GM12878 (cell line): ENCODE measurements around the gene TNK2. TPM values are rescaled to one million over a fixed set of nuclear protein-coding genes. Genes with fewer than 3 reads are reported as not detected.

ENCODE experiments used
- ATAC-seq: fragments of 200-7000 bp; cut with Tn5 transposase; 3 replicates; pipeline ENCODE4 v1.9.1; 2020; ENCODE audit warnings: mild to moderate bottlenecking, moderate library complexity
- BruUV-seq: library from RNA; stranded (reverse); fragments of 400-500 nt; replicated peaks from 2 replicates; lab custom pipeline; 2021; lab: Mats Ljungman, UMichigan
- CTCF ChIA-PET: fragments of 300-600 bp; sonication (Branson Sonifier 250); formaldehyde crosslinking; extraction: SDS; loops from one replicate; lab custom pipeline; 2021; ENCODE audit warnings: inconsistent platforms; lab: Yijun Ruan, JAX
- POLR2A ChIA-PET: fragments of 350-600 bp; formaldehyde crosslinking; extraction: SDS; loops from one replicate; lab custom pipeline; 2021; ENCODE audit warnings: inconsistent platforms; lab: Charles Lee
- RAD21 ChIA-PET: fragments of 300-600 bp; sonication (Branson Sonifier 250); formaldehyde crosslinking; loops from one replicate; lab custom pipeline; 2023; ENCODE audit warnings: antibody characterized with exemption; ENCODE audit not compliant: unreplicated experiment; lab: Charles Lee
- SMC1A ChIA-PET: fragments of 300-600 bp; sonication (Branson Sonifier 250); formaldehyde crosslinking; loops from one replicate; lab custom pipeline; 2023; ENCODE audit not compliant: unreplicated experiment, uncharacterized antibody; lab: Charles Lee
- DNase-seq: peaks from one replicate; pipeline ENCODE4 v3.0.0-alpha.2; 2011; ENCODE audit warnings: low read depth, low spot score
- FAIRE-seq: peaks from 3 replicates; lab custom pipeline; 2011; peaks lifted over from hg19 to GRCh38; lab: Jason Lieb, UNC
- H2AFZ ChIP-seq: 2 replicates; pipeline ENCODE4 v1.6.0; 2011; ENCODE audit warnings: low read depth, low read length, control low read depth; ENCODE audit not compliant: control insufficient read depth
- H3K27ac ChIP-seq: 2 replicates; pipeline ENCODE4 v1.5.1; 2011; ENCODE audit warnings: control low read depth; ENCODE audit not compliant: control insufficient read depth, insufficient read depth
- H3K27me3 ChIP-seq, 2 experiments: replicated peaks in 1 of 2; 2 replicates each; pipeline versions ENCODE4 v1.6.0 to v1.6.1; 2011; ENCODE audit warnings: low read length in 1 of 2; ENCODE audit not compliant: control insufficient read depth in 2 of 2, insufficient read depth in 2 of 2
- H3K36me3 ChIP-seq, 2 experiments: 2 replicates each; pipeline ENCODE4 v1.5.1; 2011; ENCODE audit warnings: low read length in 1 of 2; ENCODE audit not compliant: control insufficient read depth in 2 of 2, insufficient read depth in 2 of 2
- H3K4me1 ChIP-seq: 2 replicates; pipeline ENCODE4 v1.6.1; 2011; ENCODE audit warnings: mild to moderate bottlenecking, low read length, moderate library complexity, mixed read lengths; ENCODE audit not compliant: control insufficient read depth, insufficient read depth
- H3K4me2 ChIP-seq: 2 replicates; pipeline ENCODE4 v1.6.0; 2011; ENCODE audit warnings: control low read depth; ENCODE audit not compliant: control insufficient read depth, insufficient read depth
- H3K4me3 ChIP-seq: fragments of 200-600 bp; sonication (generic); 2 replicates; pipeline ENCODE4 v1.5.1; 2016
- H3K79me2 ChIP-seq: 2 replicates; pipeline ENCODE4 v1.6.0; 2011; ENCODE audit warnings: low read length; ENCODE audit not compliant: control insufficient read depth, insufficient read depth
- H3K9ac ChIP-seq: 2 replicates; pipeline ENCODE4 v1.8.0; 2011; ENCODE audit warnings: low read length, control low read depth, mixed read lengths; ENCODE audit not compliant: control insufficient read depth, insufficient read depth
- H3K9me3 ChIP-seq: replicated peaks from 3 replicates; pipeline ENCODE4 v1.5.1; 2011; ENCODE audit warnings: mild to moderate bottlenecking, low read length; ENCODE audit not compliant: control insufficient read depth, insufficient read depth
- H4K20me1 ChIP-seq: 2 replicates; pipeline ENCODE4 v1.6.0; 2011; ENCODE audit not compliant: control insufficient read depth, insufficient read depth
- ATF3 ChIP-seq: IDR thresholded peaks from 2 replicates; pipeline ENCODE4 v1.6.1; 2011; ENCODE audit warnings: low read depth, mild to moderate bottlenecking, low read length, moderate library complexity, borderline replicate concordance; ENCODE audit errors: extremely low read depth
- CEBPZ ChIP-seq: fragments of 150-350 bp; IDR thresholded peaks from 2 replicates; pipeline ENCODE4 v1.6.1; 2016; ENCODE audit warnings: low read depth, low read length
- CHD1 ChIP-seq: IDR thresholded peaks from 2 replicates; pipeline ENCODE4 v1.6.1; 2012; ENCODE audit warnings: low read depth, low read length, improper control_type of control experiment
- CREM ChIP-seq: IDR thresholded peaks from 2 replicates; pipeline ENCODE4 v1.6.1; 2014; ENCODE audit warnings: antibody characterized with exemption, low read depth
- FOXM1 ChIP-seq: IDR thresholded peaks from 2 replicates; pipeline ENCODE4 v1.6.1; 2012; ENCODE audit warnings: low read depth, mild to moderate bottlenecking, inconsistent platforms, low read length, moderate library complexity
- GABPA ChIP-seq: IDR thresholded peaks from 2 replicates; pipeline ENCODE4 v1.6.1; 2014; ENCODE audit warnings: antibody characterized with exemption, low read depth, mild to moderate bottlenecking, inconsistent platforms
- HDAC2 ChIP-seq: fragments of 200-600 bp; sonication (generic); IDR thresholded peaks from 2 replicates; pipeline ENCODE4 v1.6.1; 2017
- IKZF1 ChIP-seq: fragments of 450-650 bp; conservative IDR thresholded peaks from 2 replicates; pipeline ENCODE4 v1.6.1; 2017; ENCODE audit warnings: antibody characterized with exemption, mild to moderate bottlenecking
- NRF1 ChIP-seq: conservative IDR thresholded peaks from 2 replicates; pipeline ENCODE4 v1.6.1; 2011; ENCODE audit warnings: mild to moderate bottlenecking, low read depth, low read length, improper control_type of control experiment
- PML ChIP-seq: IDR thresholded peaks from 2 replicates; pipeline ENCODE4 v1.6.1; 2012; ENCODE audit warnings: low read length, inconsistent platforms
- POLR2A ChIP-seq: IDR thresholded peaks from 2 replicates; pipeline ENCODE4 v1.6.1; 2011; ENCODE audit warnings: low read depth, mild to moderate bottlenecking, low read length
- RCOR1 ChIP-seq: conservative IDR thresholded peaks from 2 replicates; pipeline ENCODE4 v1.6.1; 2012; ENCODE audit warnings: low read depth, low read length, improper control_type of control experiment
- RFX5 ChIP-seq: IDR thresholded peaks from 2 replicates; pipeline ENCODE4 v1.6.1; 2011; ENCODE audit warnings: low read depth, low read length, improper control_type of control experiment
- SREBF2 ChIP-seq: IDR thresholded peaks from 2 replicates; pipeline ENCODE4 v1.6.1; 2012; ENCODE audit warnings: mild to moderate bottlenecking, low read length
- SUZ12 ChIP-seq: fragments of 200-600 bp; sonication (generic); IDR thresholded peaks from one replicate; pipeline ENCODE4 v1.6.1; 2018; ENCODE audit warnings: antibody characterized with exemption, mild to moderate bottlenecking; ENCODE audit not compliant: unreplicated experiment
- TBL1XR1 ChIP-seq: IDR thresholded peaks from 2 replicates; pipeline ENCODE4 v1.6.1; 2012; ENCODE audit warnings: low read depth, low read length, improper control_type of control experiment
- TCF12 ChIP-seq: IDR thresholded peaks from 2 replicates; pipeline ENCODE4 v1.6.1; 2011; ENCODE audit warnings: low read depth, mild to moderate bottlenecking, low read length
- ZBTB33 ChIP-seq: fragments of 450-650 bp; IDR thresholded peaks from 2 replicates; pipeline ENCODE4 v1.6.1; 2017; ENCODE audit warnings: mild to moderate bottlenecking
- WGBS: methylation state at CpG from one replicate; pipeline ENCODE4 v1.1.6; 2016; ENCODE audit warnings: low lambda C conversion rate; ENCODE audit not compliant: insufficient replicate concordance, insufficient coverage; ENCODE audit errors: missing lambda C conversion rate; 5-methylcytosine and 5-hydroxymethylcytosine counted together
- in situ Hi-C: fragments of 300-500 bp; cut with MboI; formaldehyde crosslinking; loops from 9 replicates; pipeline ENCODE4 v1.14.3; 2018; ENCODE audit warnings: mixed read lengths
- intact Hi-C: fragments of 100-400 bp; cut with micrococcal nuclease; formaldehyde crosslinking; loops from one replicate; pipeline ENCODE4 v1.14.2; 2022; ENCODE audit not compliant: unreplicated experiment
- polyA plus RNA-seq, 11 experiments: library from polyadenylated mRNA; depleted of rRNA in 4 of 11; unstranded in 6 of 11; stranded (reverse) in 5 of 11; fragments of >200 nt; fragmentation: Nextera tagmentation in 4 of 11; fragmentation: Illumina TruSeq in 1 of 11; extraction: Ambion mirVana in 4 of 11; extraction: Trizol in 1 of 11; gene quantifications; 1 replicate in 1 of 11; 2 replicates in 10 of 11; pipeline versions ENCODE4 v1.2.1 to v1.2.3, GENCODE V29; 2011 to 2016; ENCODE audit warnings: inconsistent platforms in 2 of 11, missing spikeins in 2 of 11, low read depth in 1 of 11
- total RNA-seq, 4 experiments: library from RNA; depleted of rRNA in 3 of 4; stranded (reverse); fragments of >200 nt in 3 of 4; fragmentation: Illumina TruSeq in 1 of 4; extraction: Trizol in 1 of 4; gene quantifications; 2 replicates each; pipeline versions ENCODE4 v1.2.1 to v1.2.3, GENCODE V29; 2013 to 2021

TNK2 gene
- total and polyA plus RNA-seq, 10 of the 15 experiments (the other 5 are each of a cell fraction or from before 2014, with no cell fraction given) = 0.13 to 47.8 (median 10.8) TPM

- peaks cover 6 to 8% of the 10 kb centered on the region in 2 experiments; a peak in 3 of 4 replicates for H3K36me3 ChIP-seq
- ChIA-PET CTCF (interaction anchor here (1.1 to 1.6 kb wide), 7 partner anchors 25 to 39 kb away, joined by 3 to 7 read pairs (median 4); no protein-coding TSS in a partner anchor), POLR2A (interaction anchor here (0.9 kb wide), 1 partner anchor 26 kb away, joined by 3 read pairs; no protein-coding TSS in a partner anchor), RAD21 (no interaction called here), SMC1A (interaction anchor here (1.2 kb wide), 1 partner anchor 30 kb away, joined by 4 read pairs; no protein-coding TSS in a partner anchor)
- ATAC-seq (no peak), DNase-seq (no peak), FAIRE-seq (peak; percentile 27)
- intact Hi-C loops = no loop called here
- WGBS = 87% methylated on average over 26 of the region's 26 CpGs
- H3K79me2 ChIP-seq = peaks cover 7% of the 10 kb centered on the region
- H3K4me1 ChIP-seq = no peaks in the 10 kb centered on the region
- H3K9ac ChIP-seq = no peak overlapping the region
- H2AFZ ChIP-seq = no peak overlapping the region
- TF ChIP-seq CREM = no peak
- no peak for TF ChIP-seq IKZF1
- TF ChIP-seq POLR2A = no peak
- no peak for TF ChIP-seq CEBPZ
- no peak for TF ChIP-seq FOXM1
- TF ChIP-seq HDAC2 = no peak
- no peak for TF ChIP-seq ZBTB33
- TF ChIP-seq TBL1XR1 = no peak
- TF ChIP-seq GABPA = no peak
- TF ChIP-seq PML = no peak
- TF ChIP-seq CHD1 = no peak
- TF ChIP-seq SREBF2 = no peak
- no peak for TF ChIP-seq NRF1
- TF ChIP-seq ATF3 = no peak
- no peak for TF ChIP-seq RCOR1
- TF ChIP-seq RFX5 = no peak
- TF ChIP-seq TCF12 = no peak
- TF ChIP-seq SUZ12 = no peak
- in situ Hi-C loops = no loop called here
- no peak overlapping the region for H3K4me2 ChIP-seq
- no peak overlapping the region for H3K4me3 ChIP-seq
- H3K27me3 ChIP-seq = no peaks in the 10 kb centered on the region
- BruUV-seq = no TSS peak
- H4K20me1 ChIP-seq = peaks cover 4% of the 10 kb centered on the region; the same call in 1 of the 2 replicates
- no peak overlapping the region for H3K27ac ChIP-seq
- H3K9me3 ChIP-seq = no peaks in the 10 kb centered on the region
These were observed 19.1 kb downstream of the TNK2 start for GRCh38 chr3:195888981-195889869.
